Esophagus squamous epithelium (tissue), 5 donors: ENCODE results near the gene TBC1D7. TPM values are rescaled to one million over a fixed set of nuclear protein-coding genes. Genes with fewer than 3 reads are reported as not detected.

Experiments used
- DNase-seq: peaks from one replicate; lab custom pipeline; 2025; lab: John Stamatoyannopoulos, UW
- H3K27ac ChIP-seq, 4 donors: fragments of 200-600 bp; sonication (generic); one replicate each; pipeline ENCODE4 v1.5.1; 2016 to 2019; ENCODE audit warnings: mild to moderate bottlenecking in 1 of 4
- H3K27me3 ChIP-seq, 4 donors: fragments of 200-600 bp; sonication (generic); 1 replicate in 3 of 4; 2 replicates in 1 of 4; pipeline versions ENCODE4 v1.5.1 to v1.6.0; 2017 to 2021; ENCODE audit warnings: antibody characterized with exemption in 1 of 4
- H3K36me3 ChIP-seq, 3 donors: fragments of 200-600 bp; sonication (generic); one replicate each; pipeline ENCODE4 v1.5.1; 2016 to 2019
- H3K4me1 ChIP-seq, 3 donors: fragments of 200-600 bp; sonication (generic); one replicate each; pipeline ENCODE4 v1.5.1; 2017 to 2019
- H3K4me3 ChIP-seq, 4 donors: fragments of 200-600 bp; sonication (generic); 1 replicate in 3 of 4; 2 replicates in 1 of 4; pipeline ENCODE4 v1.5.1; 2016 to 2019; ENCODE audit warnings: mild to moderate bottlenecking in 2 of 4, moderate library complexity in 1 of 4
- H3K9me3 ChIP-seq, 3 donors: fragments of 200-600 bp; sonication (generic); one replicate each; pipeline ENCODE4 v1.5.1; 2016 to 2019
- POLR2A ChIP-seq, 4 donors: fragments of 450-650 bp; IDR thresholded peaks; one replicate each; pipeline ENCODE4 v1.6.1; 2017; ENCODE audit warnings: antibody characterized with exemption in 4 of 4, mild to moderate bottlenecking in 4 of 4, moderate library complexity in 3 of 4
- WGBS, 2 donors: methylation state at CpG; one replicate each; pipeline ENCODE4 v1.1.5; 2018; 5-methylcytosine and 5-hydroxymethylcytosine counted together
- intact Hi-C: fragments of 100-400 bp; cut with DNase I; formaldehyde crosslinking; loops from one replicate; pipeline ENCODE4 v1.15.0; 2022
- total RNA-seq, 4 donors: library from RNA; depleted of rRNA; stranded (reverse); fragments of >200 nt; gene quantifications; one replicate each; pipeline ENCODE4 v1.1.0, GENCODE V29; 2016
- TF ChIP-seq, protein P1 (sequence below), 6 experiments: fragments of 450-650 bp in 4 of 6; fragments of 200-600 bp in 2 of 6; sonication (generic) in 2 of 6; IDR thresholded peaks; one replicate each; pipeline ENCODE4 v1.5.1; 2016 to 2019; ENCODE audit warnings: antibody characterized with exemption in 6 of 6, mild to moderate bottlenecking in 4 of 6, moderate library complexity in 4 of 6
- donor health status: DM: yes; HTN: yes; CAD: no.

TBC1D7 gene
- total RNA-seq, 4 donors from 2014 or later = 8.2 to 13.5 (median 12.6) TPM

DNA sequence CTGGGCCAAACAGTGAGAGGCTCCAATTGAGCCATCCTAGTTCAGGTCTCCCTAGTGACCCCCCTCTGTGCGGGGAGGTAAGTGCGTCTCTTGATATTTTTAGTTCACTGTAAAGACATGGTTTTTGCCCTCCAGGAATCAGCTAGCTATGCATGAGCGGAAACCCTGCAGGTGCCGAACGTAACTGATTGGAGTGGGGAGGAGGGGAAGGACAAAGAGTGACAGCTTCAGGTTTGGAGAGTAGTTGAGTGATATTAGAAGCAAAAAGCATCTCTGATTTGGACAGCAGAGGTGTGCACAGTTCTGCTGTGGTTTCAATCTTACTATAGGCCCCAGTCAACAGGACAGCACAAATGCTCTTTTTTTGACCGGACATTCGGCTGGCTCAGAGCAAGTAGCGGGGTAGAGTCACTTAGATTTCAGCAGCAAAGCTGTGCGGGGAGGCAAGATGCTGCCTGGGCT, 31.8 kb downstream of the TBC1D7 start:
- no peak for TF ChIP-seq POLR2A (IDR thresholded peaks at IDR 0.05)
- TF ChIP-seq, protein P1, sequence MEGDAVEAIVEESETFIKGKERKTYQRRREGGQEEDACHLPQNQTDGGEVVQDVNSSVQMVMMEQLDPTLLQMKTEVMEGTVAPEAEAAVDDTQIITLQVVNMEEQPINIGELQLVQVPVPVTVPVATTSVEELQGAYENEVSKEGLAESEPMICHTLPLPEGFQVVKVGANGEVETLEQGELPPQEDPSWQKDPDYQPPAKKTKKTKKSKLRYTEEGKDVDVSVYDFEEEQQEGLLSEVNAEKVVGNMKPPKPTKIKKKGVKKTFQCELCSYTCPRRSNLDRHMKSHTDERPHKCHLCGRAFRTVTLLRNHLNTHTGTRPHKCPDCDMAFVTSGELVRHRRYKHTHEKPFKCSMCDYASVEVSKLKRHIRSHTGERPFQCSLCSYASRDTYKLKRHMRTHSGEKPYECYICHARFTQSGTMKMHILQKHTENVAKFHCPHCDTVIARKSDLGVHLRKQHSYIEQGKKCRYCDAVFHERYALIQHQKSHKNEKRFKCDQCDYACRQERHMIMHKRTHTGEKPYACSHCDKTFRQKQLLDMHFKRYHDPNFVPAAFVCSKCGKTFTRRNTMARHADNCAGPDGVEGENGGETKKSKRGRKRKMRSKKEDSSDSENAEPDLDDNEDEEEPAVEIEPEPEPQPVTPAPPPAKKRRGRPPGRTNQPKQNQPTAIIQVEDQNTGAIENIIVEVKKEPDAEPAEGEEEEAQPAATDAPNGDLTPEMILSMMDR (IDR thresholded peaks at IDR 0.05) = no peak
- H3K4me1 ChIP-seq = no peaks in the 10 kb centered on the region
- no peak for DNase-seq
- no peak overlapping the region for H3K4me3 ChIP-seq
- intact Hi-C loops = no loop called here
- 86 to 96% methylated on average over 5 to 7 of the region's 9 CpGs for WGBS, 2 donors
- no peaks in the 10 kb centered on the region for H3K27me3 ChIP-seq
- no peak overlapping the region for H3K27ac ChIP-seq
- H3K9me3 ChIP-seq = no peaks in the 10 kb centered on the region
- H3K36me3 ChIP-seq = peaks cover 0 to 97% (median 10%) of the 10 kb centered on the region in 3 donors

DNA sequence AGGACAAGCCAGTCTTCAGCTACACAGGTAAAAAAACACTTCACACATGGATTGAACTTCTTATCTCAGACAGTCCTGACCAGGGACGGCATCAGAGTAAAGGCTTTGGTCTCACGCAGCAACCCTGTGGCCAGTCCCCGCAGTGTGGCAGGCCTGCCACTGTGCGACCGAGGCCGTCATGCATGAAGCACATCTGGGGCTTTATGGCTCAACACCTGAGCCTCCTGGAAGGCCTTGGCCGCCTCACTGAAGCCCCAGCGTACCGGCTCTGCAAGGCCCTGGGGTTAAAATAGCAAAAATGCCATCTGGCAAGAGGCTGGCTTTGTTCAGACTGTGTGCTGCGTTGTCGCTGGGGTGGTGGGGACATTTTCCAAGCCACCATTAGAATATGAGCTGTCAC, 32.8 kb downstream of the TBC1D7 start:
- DNase-seq = no peak
- WGBS, 2 donors = 94 to 100% methylated on average over 2 of the region's 11 CpGs
- Histone ChIP-seq H3K4me3 (no peak overlapping the region), H3K4me1 (no peaks in the 10 kb centered on the region), H3K27me3 (no peaks in the 10 kb centered on the region), H3K36me3 (peaks cover 0 to 93% (median 10%) of the 10 kb centered on the region in 3 donors), H3K27ac (no peak overlapping the region), H3K9me3 (no peaks in the 10 kb centered on the region)
- TF ChIP-seq, protein P1 (IDR thresholded peaks at IDR 0.05) = no peak
- no peak for TF ChIP-seq POLR2A (IDR thresholded peaks at IDR 0.05)
- intact Hi-C loops = no loop called here

DNA sequence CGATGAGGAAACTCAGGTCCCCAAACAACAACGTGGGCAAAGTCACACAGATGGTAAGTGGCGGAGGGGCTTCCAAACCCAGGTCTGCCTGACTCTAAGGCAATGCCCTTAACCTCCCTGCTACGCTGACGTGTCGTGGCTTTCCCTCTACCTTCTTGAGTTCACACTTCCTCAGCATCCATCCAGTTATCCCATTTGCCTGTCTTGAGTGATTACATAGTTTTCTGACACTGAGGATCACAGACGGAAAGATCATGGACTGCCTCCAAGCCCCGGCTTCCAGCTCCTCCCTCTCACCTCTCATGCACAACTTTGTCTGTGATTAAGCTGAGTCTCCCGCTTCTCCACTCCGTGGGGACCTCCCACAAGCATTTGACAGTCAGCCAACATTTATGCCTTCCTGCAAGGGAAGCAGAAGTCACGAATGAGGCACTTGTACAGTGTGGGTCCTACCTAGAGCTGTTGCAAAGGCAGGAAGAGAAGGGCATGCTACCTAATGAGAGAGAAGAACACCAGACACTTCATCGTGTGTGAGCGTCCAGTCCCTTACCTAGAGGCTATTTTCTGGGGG, 33.8 kb downstream of the TBC1D7 start:
- Histone ChIP-seq H3K4me3 (no peak overlapping the region), H3K27ac (no peak overlapping the region), H3K9me3 (no peaks in the 10 kb centered on the region), H3K4me1 (no peaks in the 10 kb centered on the region), H3K27me3 (no peaks in the 10 kb centered on the region), H3K36me3 (peaks cover 0 to 83% (median 10%) of the 10 kb centered on the region in 3 donors)
- intact Hi-C loops = no loop called here
- TF ChIP-seq POLR2A (IDR thresholded peaks at IDR 0.05) = no peak
- TF ChIP-seq, protein P1 (IDR thresholded peaks at IDR 0.05) = no peak
- DNase-seq = no peak
- 74 to 88% methylated on average over 10 to 12 of the region's 13 CpGs for WGBS, 2 donors

DNA sequence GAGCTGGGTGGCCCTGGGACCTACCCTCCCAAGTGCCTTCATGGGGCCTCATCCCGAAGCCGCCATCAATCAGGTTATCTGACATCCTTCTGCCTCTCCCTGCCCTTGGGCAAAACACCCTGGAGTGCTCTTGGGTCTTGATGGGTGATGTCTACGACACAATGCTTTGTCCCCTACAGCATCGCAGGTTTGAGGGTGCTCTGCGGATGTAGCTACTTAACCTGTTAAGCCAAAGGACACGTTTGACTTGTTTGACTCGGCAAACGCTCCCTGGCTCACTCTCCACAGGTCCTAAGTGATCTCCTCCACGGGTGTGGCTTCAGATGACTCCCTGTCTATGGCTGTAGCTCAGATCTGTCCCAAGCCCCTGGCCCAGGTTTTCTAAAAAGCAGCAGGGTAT, 35.6 kb downstream of the TBC1D7 start:
- TF ChIP-seq, protein P1 (IDR thresholded peaks at IDR 0.05) = no peak
- TF ChIP-seq POLR2A (IDR thresholded peaks at IDR 0.05) = no peak
- Histone ChIP-seq H3K4me3 (no peak overlapping the region), H3K27me3 (no peaks in the 10 kb centered on the region), H3K27ac (no peak overlapping the region), H3K4me1 (no peaks in the 10 kb centered on the region), H3K9me3 (no peaks in the 10 kb centered on the region), H3K36me3 (peaks cover 0 to 70% (median 10%) of the 10 kb centered on the region in 3 donors)
- WGBS, 2 donors = 72 to 74% methylated on average over 3 to 4 of the region's 9 CpGs
- intact Hi-C loops = no loop called here
- no peak for DNase-seq

DNA sequence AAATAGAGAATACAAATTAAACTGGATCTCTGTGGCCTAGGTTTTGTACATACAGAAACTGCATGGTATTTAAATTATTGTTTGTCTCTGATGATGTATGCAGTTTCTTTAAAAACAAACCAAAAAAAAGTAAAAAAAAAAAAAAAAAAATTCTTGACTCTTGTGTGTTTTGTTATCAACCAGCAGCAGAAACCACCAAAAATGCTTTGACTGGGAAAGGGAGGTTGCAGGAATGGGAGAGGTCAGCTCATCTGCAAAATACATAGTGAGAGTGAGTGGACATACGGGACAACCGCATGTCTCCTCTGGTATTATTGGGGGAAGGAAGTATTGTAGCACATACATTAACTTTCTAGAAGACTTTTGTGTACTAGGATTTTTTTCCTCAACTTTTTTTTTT, 38.0 kb downstream of the TBC1D7 start:
- intact Hi-C loops = no loop called here
- no peak overlapping the region for H3K27ac ChIP-seq

More for the DNA sequence above, 38.0 kb downstream of the TBC1D7 start:
- WGBS, 2 donors = 90 to 100% methylated on average over 2 of the region's 2 CpGs
- H3K4me3 ChIP-seq = no peak overlapping the region
- no peaks in the 10 kb centered on the region for H3K4me1 ChIP-seq
- H3K27me3 ChIP-seq = no peaks in the 10 kb centered on the region
- H3K9me3 ChIP-seq = peaks cover 0 to 9% (median 0%) of the 10 kb centered on the region in 3 donors
- TF ChIP-seq POLR2A (IDR thresholded peaks at IDR 0.05) = no peak
- TF ChIP-seq, protein P1 (IDR thresholded peaks at IDR 0.05) = no peak
- DNase-seq = no peak
- H3K36me3 ChIP-seq = peaks cover 0 to 63% (median 10%) of the 10 kb centered on the region in 3 donors
